ENCODE results near the gene GUCY1A2.

Gene GUCY1A2

DNA sequence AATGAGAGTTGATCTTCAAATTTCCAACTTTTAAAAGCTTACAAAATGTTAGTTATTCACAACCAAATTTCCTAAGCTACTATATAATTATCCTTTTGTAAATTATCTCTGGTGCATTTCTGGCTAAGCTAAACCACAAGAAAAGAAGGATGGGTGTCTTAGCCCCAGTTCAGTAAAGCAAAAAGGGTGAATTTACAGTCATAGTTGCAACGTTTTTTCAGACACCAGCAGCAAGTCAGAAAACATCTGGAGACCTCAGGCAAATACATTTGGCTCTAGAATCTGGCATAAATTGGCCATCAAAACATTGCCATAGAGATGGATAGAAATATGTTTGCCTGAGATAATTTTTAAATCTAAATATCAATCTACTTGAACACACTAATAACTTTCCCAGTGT lies 257.0 kb downstream of the GUCY1A2 start:
- DNase-seq = no peak

GRCh38 chr11:106748059-106748458 lies 270.2 kb downstream of the GUCY1A2 start:
- DNase-seq = no peak

DNA sequence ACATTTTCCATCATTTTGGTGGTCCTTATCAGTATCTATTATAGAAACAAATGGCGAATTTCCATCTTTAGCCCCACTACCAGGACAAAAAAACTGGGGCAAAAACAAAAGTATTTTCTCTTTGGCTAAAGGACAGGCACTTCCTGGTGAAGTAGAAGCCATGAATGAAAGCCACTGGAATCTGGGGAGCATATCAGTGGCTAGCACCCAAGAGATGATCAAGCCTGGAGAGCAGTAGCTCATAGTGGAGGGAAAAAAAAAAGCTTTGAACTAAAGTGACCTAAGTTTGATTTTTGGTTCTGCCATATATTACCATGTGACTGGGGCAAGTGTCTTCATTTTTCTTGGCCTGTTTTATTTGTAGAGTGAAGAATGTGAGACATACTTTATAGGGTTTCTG lies 272.3 kb downstream of the GUCY1A2 start:
- DNase-seq = no peak

GRCh38 chr11:106733635-106734034 lies 284.6 kb downstream of the GUCY1A2 start:
- no peak for DNase-seq

DNA sequence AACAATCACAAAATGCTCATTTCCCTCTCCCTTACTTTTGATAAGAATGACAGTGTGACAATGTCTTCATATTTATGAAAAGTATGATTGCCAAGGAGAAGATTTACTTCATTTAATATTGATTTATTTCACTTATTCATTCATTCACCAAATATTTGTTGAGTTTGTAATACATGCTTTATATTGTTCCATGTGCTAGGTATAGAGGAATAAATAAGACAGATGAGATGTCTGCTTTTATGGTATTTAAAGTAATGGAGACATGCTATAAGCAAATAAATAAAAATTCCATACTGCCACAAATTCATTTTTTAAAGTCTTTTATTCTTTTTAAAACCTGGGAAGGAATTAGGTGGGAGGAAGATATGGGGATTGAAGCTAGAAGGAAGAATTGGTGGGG lies 289.4 kb downstream of the GUCY1A2 start:
- no peak for DNase-seq

DNA sequence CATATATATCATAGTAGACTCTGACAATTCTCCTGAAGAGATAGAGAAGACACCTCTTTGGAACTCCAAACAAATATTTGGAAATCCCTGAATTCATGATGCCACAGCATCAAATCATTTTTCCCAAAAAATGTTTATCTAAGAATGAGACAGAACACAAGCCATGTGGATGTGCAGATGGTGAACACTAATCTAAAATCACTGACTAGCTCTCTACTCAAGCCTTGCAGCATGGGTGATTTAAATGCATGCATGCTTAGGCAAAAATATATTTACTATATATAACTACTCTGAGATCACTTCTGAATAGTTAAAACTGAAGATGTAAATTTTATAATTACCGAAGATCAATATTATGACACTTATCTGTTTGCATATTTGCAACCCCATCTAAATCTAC lies 289.9 kb downstream of the GUCY1A2 start:
- DNase-seq = no peak

GRCh38 chr11:106727256-106727655 lies 291.0 kb downstream of the GUCY1A2 start:
- DNase-seq = no peak

- DNase-seq = no peak
Observed at GRCh38 chr11:106724293-106724892, 293.9 kb downstream of the GUCY1A2 start.

- DNase-seq = no peak
Observed at GRCh38 chr11:106723071-106723470, 295.2 kb downstream of the GUCY1A2 start.

- DNase-seq = no peak
Observed at GRCh38 chr11:106717222-106717621, 301.1 kb downstream of the GUCY1A2 start.

GRCh38 chr11:106714199-106714598 lies 304.1 kb downstream of the GUCY1A2 start:
- no peak for DNase-seq

DNA sequence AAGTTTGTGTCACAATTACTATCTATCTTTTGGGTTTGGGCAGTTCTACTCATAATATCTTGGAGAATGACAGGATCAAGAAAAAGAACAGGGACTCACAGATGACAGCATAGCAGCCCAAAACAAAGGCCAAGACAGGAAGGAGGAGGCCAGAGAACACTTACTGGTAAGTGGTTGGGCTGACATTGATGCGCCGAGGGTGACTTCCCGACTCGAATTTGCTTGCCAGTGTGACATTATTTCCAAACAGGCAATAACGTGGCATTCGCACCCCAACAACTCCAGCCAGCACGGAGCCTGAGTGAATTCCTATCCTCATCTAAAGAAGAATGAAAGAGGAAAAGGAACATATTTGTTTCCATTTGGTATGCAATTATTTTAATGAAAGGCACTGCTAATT lies 309.9 kb downstream of the GUCY1A2 start:
- DNase-seq = no peak

GRCh38 chr11:106706355-106706754 lies 311.9 kb downstream of the GUCY1A2 start:
- no peak for DNase-seq

GRCh38 chr11:106702805-106703204 lies 315.5 kb downstream of the GUCY1A2 start:
- DNase-seq = no peak

DNA sequence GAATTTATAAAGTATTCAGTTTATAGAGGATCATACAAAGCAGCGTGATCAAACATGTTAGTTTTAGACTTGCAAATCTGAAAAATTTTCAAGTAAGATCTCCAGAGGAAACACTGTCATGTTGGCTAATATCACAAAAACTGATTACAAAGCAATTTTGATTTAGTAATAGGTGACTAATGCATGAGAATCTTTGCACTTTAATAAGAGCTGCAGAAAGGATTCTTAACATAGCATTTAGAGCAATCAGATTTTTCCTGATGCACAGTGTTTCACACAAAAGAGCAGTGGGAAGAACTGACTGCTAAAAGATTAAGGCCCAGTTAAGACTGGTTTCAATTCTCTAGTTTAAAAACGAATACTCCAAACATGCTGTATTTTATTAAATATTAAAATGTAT lies 321.2 kb downstream of the GUCY1A2 start:
- DNase-seq = no peak

DNA sequence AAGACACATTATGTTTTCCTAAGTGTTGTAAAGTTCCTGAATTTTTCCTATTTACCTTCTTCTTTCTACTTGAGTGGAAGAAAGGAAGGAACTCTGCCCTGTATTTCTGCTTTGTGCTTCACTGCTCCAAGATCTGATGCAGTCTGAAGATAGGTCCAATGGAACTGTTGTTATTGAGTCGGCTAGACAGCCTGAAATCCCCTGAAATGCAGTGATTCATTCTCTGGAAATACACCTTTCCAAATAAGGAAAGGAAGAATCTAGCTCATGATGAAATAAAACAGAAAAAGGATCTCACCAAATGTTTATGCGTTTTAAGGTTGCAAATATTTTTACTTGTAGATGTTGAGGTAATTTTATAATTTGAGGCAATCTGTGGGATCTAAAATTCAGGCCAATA lies 322.8 kb downstream of the GUCY1A2 start:
- DNase-seq = no peak

DNA sequence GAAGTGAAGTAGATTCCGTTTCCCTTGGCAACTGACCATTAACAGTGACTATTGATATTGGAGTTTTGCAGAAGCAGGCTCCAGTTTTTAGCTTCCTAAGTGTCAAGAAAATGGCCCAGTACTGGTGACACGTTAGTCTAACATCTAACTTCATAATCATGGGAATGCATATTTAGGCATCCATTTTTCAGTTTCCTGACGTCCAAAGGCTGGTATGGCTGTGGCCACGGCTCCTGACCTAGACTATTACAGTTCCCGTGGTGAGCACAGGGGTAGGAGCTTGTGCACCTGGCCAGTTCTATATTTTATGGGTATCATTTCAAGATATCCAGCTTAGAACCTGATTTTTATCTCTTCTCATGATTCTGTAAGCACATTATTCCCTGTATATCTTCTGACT lies 323.8 kb downstream of the GUCY1A2 start:
- no peak for DNase-seq

DNA sequence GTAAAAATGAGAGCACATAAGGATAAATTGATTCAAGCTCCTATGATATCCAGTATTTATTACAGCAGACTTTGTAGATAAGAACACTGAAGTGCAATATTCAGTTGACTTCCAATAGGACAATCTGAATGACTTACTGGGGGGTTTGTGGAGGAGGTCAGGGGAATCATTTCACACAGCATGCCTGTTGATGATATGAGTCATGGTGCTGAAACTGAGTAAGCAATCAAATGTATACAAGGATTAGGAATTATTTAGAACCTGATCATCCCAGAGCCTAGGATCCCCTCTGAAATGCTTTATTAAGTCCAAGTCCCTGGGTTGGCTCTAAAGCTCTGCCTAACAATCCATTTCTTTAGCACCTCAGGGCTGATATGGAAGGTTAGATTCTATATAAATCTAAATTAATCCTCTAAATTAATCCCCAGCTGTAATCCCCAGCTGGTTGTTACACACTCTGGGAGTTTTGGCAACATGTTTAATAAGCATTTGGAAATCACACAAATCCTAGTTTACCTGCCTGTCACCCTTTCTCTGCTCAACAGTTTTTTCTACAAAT lies 326.4 kb downstream of the GUCY1A2 start:
- DNase-seq = no peak

- DNase-seq = no peak
Observed at GRCh38 chr11:106690923-106691322, 327.4 kb downstream of the GUCY1A2 start.

DNA sequence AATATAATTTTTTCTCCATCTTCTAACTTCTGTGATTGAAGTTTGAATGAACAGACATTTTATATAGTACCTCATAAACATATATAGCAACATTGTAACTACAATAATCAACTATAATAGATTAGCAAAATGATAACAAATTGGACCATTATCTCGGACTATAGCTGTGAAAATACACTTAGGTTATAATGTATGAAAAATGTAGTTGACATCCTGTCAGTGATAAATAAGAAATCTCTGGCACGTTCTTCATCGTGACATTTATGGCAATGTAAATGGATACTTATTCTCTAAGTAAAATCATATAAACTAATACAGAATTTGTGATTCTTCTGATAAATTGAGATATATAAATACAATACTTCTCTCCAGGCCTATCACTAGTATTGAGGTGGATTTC lies 333.3 kb downstream of the GUCY1A2 start:
- DNase-seq = no peak

- no peak for DNase-seq
Observed at GRCh38 chr11:106683435-106683834, 334.8 kb downstream of the GUCY1A2 start.

- DNase-seq = no peak
Observed at GRCh38 chr11:106681435-106681834, 336.8 kb downstream of the GUCY1A2 start.

GRCh38 chr11:106679581-106679980 lies 338.7 kb downstream of the GUCY1A2 start:
- no peak for DNase-seq

- no peak for DNase-seq
Observed at GRCh38 chr11:106679181-106679580, 339.1 kb downstream of the GUCY1A2 start.
